Measurements from ENCODE around the gene GOLGA5.

GOLGA5 gene

GRCh38 chr14:92883066-92883465 lies 89.0 kb downstream of the GOLGA5 start:
- DNase-seq (ENCODE audit: low spot score) = no peak

GRCh38 chr14:92884410-92884809 lies 90.3 kb downstream of the GOLGA5 start:
- no peak for DNase-seq (ENCODE audit: low spot score)

- no peak for DNase-seq (ENCODE audit: low spot score)
Observed at GRCh38 chr14:92885279-92886061, 91.4 kb downstream of the GOLGA5 start.

GRCh38 chr14:92886337-92886736 lies 92.2 kb downstream of the GOLGA5 start:
- DNase-seq (ENCODE audit: low spot score) = no peak

GRCh38 chr14:92887157-92887556 lies 93.1 kb downstream of the GOLGA5 start:
- no peak for DNase-seq (ENCODE audit: low spot score)

GRCh38 chr14:92888896-92889295 lies 94.8 kb downstream of the GOLGA5 start:
- DNase-seq (ENCODE audit: low spot score) = no peak
